Measurements from ENCODE around the gene CDKAL1. TPM values are rescaled to one million over a fixed set of nuclear protein-coding genes. Genes with fewer than 3 reads are reported as not detected.

CDKAL1 gene
- total and polyA plus RNA-seq, 2 experiments from 2014 or later, result 14.4 to 19.5 TPM

DNA sequence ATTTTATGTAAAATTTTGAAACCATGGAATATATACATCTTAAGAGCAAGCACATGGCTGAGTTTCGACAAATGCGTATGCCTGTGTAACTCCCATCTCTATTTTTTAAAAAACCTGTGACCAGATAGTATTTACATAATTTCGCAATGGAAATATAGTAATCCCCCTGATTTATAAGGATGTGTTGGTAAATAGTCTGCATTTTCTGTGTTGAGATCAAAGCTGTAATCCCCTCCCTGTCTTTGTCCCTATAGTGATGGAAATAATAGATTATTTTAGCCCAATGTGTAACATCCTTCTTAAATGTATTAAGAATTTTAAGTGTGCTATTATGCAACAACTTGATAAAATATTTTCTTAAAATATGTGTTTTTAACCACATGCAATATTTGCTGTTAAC is 267.3 kb downstream of the CDKAL1 start:
- H3K27ac ChIP-seq, result no peak overlapping the region
- TF ChIP-seq, protein P1, sequence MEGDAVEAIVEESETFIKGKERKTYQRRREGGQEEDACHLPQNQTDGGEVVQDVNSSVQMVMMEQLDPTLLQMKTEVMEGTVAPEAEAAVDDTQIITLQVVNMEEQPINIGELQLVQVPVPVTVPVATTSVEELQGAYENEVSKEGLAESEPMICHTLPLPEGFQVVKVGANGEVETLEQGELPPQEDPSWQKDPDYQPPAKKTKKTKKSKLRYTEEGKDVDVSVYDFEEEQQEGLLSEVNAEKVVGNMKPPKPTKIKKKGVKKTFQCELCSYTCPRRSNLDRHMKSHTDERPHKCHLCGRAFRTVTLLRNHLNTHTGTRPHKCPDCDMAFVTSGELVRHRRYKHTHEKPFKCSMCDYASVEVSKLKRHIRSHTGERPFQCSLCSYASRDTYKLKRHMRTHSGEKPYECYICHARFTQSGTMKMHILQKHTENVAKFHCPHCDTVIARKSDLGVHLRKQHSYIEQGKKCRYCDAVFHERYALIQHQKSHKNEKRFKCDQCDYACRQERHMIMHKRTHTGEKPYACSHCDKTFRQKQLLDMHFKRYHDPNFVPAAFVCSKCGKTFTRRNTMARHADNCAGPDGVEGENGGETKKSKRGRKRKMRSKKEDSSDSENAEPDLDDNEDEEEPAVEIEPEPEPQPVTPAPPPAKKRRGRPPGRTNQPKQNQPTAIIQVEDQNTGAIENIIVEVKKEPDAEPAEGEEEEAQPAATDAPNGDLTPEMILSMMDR (IDR thresholded peaks at IDR 0.05; ENCODE audit: poor library complexity), result no peak
- TF ChIP-seq EZH2 (IDR thresholded peaks at IDR 0.05; ENCODE audit: borderline replicate concordance) (no peak), EZH2phosphoT487 (IDR thresholded peaks at IDR 0.05; ENCODE audit: low read depth, severe bottlenecking, unreplicated experiment) (no peak)
- H3K4me1 ChIP-seq (ENCODE audit: insufficient read depth), result no peaks in the 10 kb centered on the region
- WGBS (ENCODE audit: low lambda C conversion rate, missing lambda C conversion rate), result 100% methylated on average over 3 of the region's 3 CpGs
- H3K4me2 ChIP-seq, result no peak overlapping the region
- no peak overlapping the region for H2AFZ ChIP-seq
- no peaks in the 10 kb centered on the region for H3K27me3 ChIP-seq
- no peak overlapping the region for H3K4me3 ChIP-seq
- no peaks in the 10 kb centered on the region for H3K9me2 ChIP-seq (replicated peaks; ENCODE audit: insufficient read depth)
- no peaks in the 10 kb centered on the region for H4K20me1 ChIP-seq (ENCODE audit: insufficient read depth, poor library complexity, severe bottlenecking)
- H3K9me3 ChIP-seq (ENCODE audit: low read depth), result peaks cover 4% of the 10 kb centered on the region
- no peaks in the 10 kb centered on the region for H3K79me2 ChIP-seq
- DNase-seq (ENCODE audit: low spot score), result no peak
- H3K36me3 ChIP-seq (replicated peaks; ENCODE audit: insufficient read depth, low read depth), result no peaks in the 10 kb centered on the region

- Histone ChIP-seq H2AFZ (no peak overlapping the region), H3K9me2 (replicated peaks; ENCODE audit: insufficient read depth) (no peaks in the 10 kb centered on the region), H4K20me1 (ENCODE audit: insufficient read depth, poor library complexity, severe bottlenecking) (no peaks in the 10 kb centered on the region), H3K27ac (no peak overlapping the region), H3K4me3 (no peak overlapping the region), H3K9me3 (ENCODE audit: low read depth) (peaks cover 5% of the 10 kb centered on the region), H3K4me1 (ENCODE audit: insufficient read depth) (no peaks in the 10 kb centered on the region), H3K79me2 (no peaks in the 10 kb centered on the region), H3K36me3 (replicated peaks; ENCODE audit: insufficient read depth, low read depth) (no peaks in the 10 kb centered on the region), H3K27me3 (no peaks in the 10 kb centered on the region), H3K4me2 (no peak overlapping the region)
- TF ChIP-seq, protein P1 (IDR thresholded peaks at IDR 0.05; ENCODE audit: poor library complexity), result no peak
- TF ChIP-seq EZH2phosphoT487 (IDR thresholded peaks at IDR 0.05; ENCODE audit: low read depth, severe bottlenecking, unreplicated experiment) (no peak), EZH2 (IDR thresholded peaks at IDR 0.05; ENCODE audit: borderline replicate concordance) (no peak)
- no peak for DNase-seq (ENCODE audit: low spot score)
- 30% methylated on average over 1 of the region's 1 CpG for WGBS (ENCODE audit: low lambda C conversion rate, missing lambda C conversion rate)
Measured at GRCh38 chr6:20802596-20802995, 268.3 kb downstream of the CDKAL1 start.

DNA sequence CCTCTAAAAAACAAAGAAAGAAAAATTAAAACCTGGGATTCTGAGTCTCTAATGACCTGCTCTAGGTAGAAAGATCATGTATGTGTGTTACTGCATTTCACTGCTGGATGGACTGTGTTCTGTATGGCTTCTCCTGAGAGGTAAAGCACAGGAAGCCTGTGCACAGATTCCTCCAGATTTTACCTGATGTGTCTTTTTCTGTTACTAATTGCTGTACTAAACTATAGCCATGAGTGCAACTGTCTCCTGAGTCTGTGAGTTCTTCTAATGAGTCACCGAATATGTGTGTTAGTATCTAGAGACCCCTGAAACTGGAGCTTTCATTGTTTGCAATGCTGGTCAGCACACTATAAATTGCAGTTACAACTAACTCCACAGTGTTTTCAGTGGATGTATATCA is 270.8 kb downstream of the CDKAL1 start:
- TF ChIP-seq, protein P1 (IDR thresholded peaks at IDR 0.05; ENCODE audit: poor library complexity), result no peak
- TF ChIP-seq EZH2 (IDR thresholded peaks at IDR 0.05; ENCODE audit: borderline replicate concordance), result no peak
- no peak for TF ChIP-seq EZH2phosphoT487 (IDR thresholded peaks at IDR 0.05; ENCODE audit: low read depth, severe bottlenecking, unreplicated experiment)
- H3K4me3 ChIP-seq, result no peak overlapping the region
- no peaks in the 10 kb centered on the region for H3K36me3 ChIP-seq (replicated peaks; ENCODE audit: insufficient read depth, low read depth)
- H2AFZ ChIP-seq, result no peak overlapping the region
- H4K20me1 ChIP-seq (ENCODE audit: insufficient read depth, poor library complexity, severe bottlenecking), result no peaks in the 10 kb centered on the region
- H3K9me3 ChIP-seq (ENCODE audit: low read depth), result peaks cover 5% of the 10 kb centered on the region
- DNase-seq (ENCODE audit: low spot score), result no peak
- no peaks in the 10 kb centered on the region for H3K4me1 ChIP-seq (ENCODE audit: insufficient read depth)
- H3K27me3 ChIP-seq, result no peaks in the 10 kb centered on the region
- no peaks in the 10 kb centered on the region for H3K79me2 ChIP-seq
- WGBS (ENCODE audit: low lambda C conversion rate, missing lambda C conversion rate), result 50% methylated on average over 1 of the region's 1 CpG
- H3K4me2 ChIP-seq, result no peak overlapping the region
- H3K9me2 ChIP-seq (replicated peaks; ENCODE audit: insufficient read depth), result no peaks in the 10 kb centered on the region
- peak overlapping the region; percentile 17 for H3K27ac ChIP-seq

- H3K27ac ChIP-seq, result no peak overlapping the region
- H3K4me2 ChIP-seq, result no peak overlapping the region
- H3K79me2 ChIP-seq, result no peaks in the 10 kb centered on the region
- no peaks in the 10 kb centered on the region for H4K20me1 ChIP-seq (ENCODE audit: insufficient read depth, poor library complexity, severe bottlenecking)
- TF ChIP-seq EZH2phosphoT487 (IDR thresholded peaks at IDR 0.05; ENCODE audit: low read depth, severe bottlenecking, unreplicated experiment) (no peak), EZH2 (IDR thresholded peaks at IDR 0.05; ENCODE audit: borderline replicate concordance) (no peak)
- TF ChIP-seq, protein P1 (IDR thresholded peaks at IDR 0.05; ENCODE audit: poor library complexity), result no peak
- H3K36me3 ChIP-seq (replicated peaks; ENCODE audit: insufficient read depth, low read depth), result no peaks in the 10 kb centered on the region
- 95% methylated on average over 3 of the region's 3 CpGs for WGBS (ENCODE audit: low lambda C conversion rate, missing lambda C conversion rate)
- H3K27me3 ChIP-seq, result no peaks in the 10 kb centered on the region
- no peak overlapping the region for H2AFZ ChIP-seq
- peaks cover 5% of the 10 kb centered on the region for H3K4me1 ChIP-seq (ENCODE audit: insufficient read depth)
- H3K9me3 ChIP-seq (ENCODE audit: low read depth), result peaks cover 5% of the 10 kb centered on the region
- DNase-seq (ENCODE audit: low spot score), result no peak
- no peak overlapping the region for H3K4me3 ChIP-seq
- H3K9me2 ChIP-seq (replicated peaks; ENCODE audit: insufficient read depth), result no peaks in the 10 kb centered on the region
Measured at GRCh38 chr6:20806669-20807068, 272.4 kb downstream of the CDKAL1 start.

All from hepatocyte (in vitro differentiated cells).